ENCODE data around the gene ACSF2. TPM values are rescaled to one million over a fixed set of nuclear protein-coding genes. Genes with fewer than 3 reads are reported as not detected.

Gene ACSF2
- polyA plus RNA-seq, 1 donor (not counting 4 experiments of a cell fraction or from before 2014, with no cell fraction given) = 71.9 TPM

DNA sequence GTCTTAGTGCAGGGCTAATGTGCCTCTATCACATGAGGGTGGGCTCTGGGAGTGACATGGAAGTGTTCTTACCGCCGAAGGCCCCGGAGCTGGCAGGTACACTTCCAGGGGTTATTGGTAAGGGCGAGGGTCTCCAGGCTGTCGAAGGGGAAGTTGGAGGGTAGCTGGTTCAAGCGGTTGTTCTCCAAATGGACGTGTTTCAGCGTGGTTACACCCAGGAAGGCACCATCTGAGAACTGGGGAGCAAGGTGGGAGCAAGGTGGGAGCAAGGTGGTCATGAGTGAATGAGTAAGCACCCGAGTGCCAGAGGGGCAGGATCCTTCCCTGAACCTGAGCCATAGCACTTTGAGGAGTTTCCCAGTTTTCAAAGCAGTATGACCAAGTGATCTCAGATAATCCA is 39.6 kb downstream of the ACSF2 start:
- Histone ChIP-seq H3K79me2 (ENCODE audit: control insufficient read depth, insufficient read depth, low read length) (no peaks in the 10 kb centered on the region), H3K27ac (ENCODE audit: control insufficient read depth, insufficient read depth, low read length) (no peak overlapping the region), H3K9ac (ENCODE audit: control insufficient read depth, extremely low read depth, insufficient read depth, low read length) (no peak overlapping the region), H3K9me1 (ENCODE audit: control insufficient read depth, extremely low read depth, insufficient read depth, low read length) (no peaks in the 10 kb centered on the region), H4K20me1 (ENCODE audit: control insufficient read depth, extremely low read depth, insufficient read depth, low read length) (no peaks in the 10 kb centered on the region), H2AFZ (ENCODE audit: control insufficient read depth, low read length) (no peak overlapping the region), H3K9me3 (ENCODE audit: control insufficient read depth, low read depth, low read length) (no peaks in the 10 kb centered on the region), H3K4me3 (ENCODE audit: control insufficient read depth in 2 of 3, extremely low read depth in 1 of 3, insufficient read depth in 2 of 3, low read depth in 1 of 3, low read length in 3 of 3) (no peak overlapping the region), H3K4me1 (ENCODE audit: control insufficient read depth, extremely low read depth, insufficient read depth, low read length) (peaks cover 10% of the 10 kb centered on the region), H3K27me3 (ENCODE audit: control insufficient read depth, extremely low read depth, insufficient read depth, low read length) (peaks cover 30% of the 10 kb centered on the region), H3K4me2 (ENCODE audit: control insufficient read depth, extremely low read depth, insufficient read depth, low read depth, low read length) (no peak overlapping the region), H3K36me3 (ENCODE audit: control insufficient read depth in 2 of 2, extremely low read depth in 1 of 2, insufficient read depth in 2 of 2, low read length in 2 of 2) (peaks cover under 1 to 23% of the 10 kb centered on the region in 2 experiments)
- FAIRE-seq (no peak), DNase-seq (ENCODE audit: low read depth, low spot score) (no peak)
- TF ChIP-seq, protein P1, sequence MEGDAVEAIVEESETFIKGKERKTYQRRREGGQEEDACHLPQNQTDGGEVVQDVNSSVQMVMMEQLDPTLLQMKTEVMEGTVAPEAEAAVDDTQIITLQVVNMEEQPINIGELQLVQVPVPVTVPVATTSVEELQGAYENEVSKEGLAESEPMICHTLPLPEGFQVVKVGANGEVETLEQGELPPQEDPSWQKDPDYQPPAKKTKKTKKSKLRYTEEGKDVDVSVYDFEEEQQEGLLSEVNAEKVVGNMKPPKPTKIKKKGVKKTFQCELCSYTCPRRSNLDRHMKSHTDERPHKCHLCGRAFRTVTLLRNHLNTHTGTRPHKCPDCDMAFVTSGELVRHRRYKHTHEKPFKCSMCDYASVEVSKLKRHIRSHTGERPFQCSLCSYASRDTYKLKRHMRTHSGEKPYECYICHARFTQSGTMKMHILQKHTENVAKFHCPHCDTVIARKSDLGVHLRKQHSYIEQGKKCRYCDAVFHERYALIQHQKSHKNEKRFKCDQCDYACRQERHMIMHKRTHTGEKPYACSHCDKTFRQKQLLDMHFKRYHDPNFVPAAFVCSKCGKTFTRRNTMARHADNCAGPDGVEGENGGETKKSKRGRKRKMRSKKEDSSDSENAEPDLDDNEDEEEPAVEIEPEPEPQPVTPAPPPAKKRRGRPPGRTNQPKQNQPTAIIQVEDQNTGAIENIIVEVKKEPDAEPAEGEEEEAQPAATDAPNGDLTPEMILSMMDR (optimal IDR thresholded peaks at IDR 0.05 in 1 of 3, IDR thresholded peaks at IDR 0.05 in 1 of 3, conservative IDR thresholded peaks at IDR 0.05 in 1 of 3; ENCODE audit: extremely low read depth in 1 of 3, insufficient read depth in 2 of 3, low read length in 3 of 3) = no peak
- TF ChIP-seq EZH2 (IDR thresholded peaks at IDR 0.05; ENCODE audit: low read length) = no peak
- dilution Hi-C loops (cut with MboI; ENCODE audit: extremely low pct_ligation_motif_present, low sequenced_read_pairs) = no loop called here

DNA sequence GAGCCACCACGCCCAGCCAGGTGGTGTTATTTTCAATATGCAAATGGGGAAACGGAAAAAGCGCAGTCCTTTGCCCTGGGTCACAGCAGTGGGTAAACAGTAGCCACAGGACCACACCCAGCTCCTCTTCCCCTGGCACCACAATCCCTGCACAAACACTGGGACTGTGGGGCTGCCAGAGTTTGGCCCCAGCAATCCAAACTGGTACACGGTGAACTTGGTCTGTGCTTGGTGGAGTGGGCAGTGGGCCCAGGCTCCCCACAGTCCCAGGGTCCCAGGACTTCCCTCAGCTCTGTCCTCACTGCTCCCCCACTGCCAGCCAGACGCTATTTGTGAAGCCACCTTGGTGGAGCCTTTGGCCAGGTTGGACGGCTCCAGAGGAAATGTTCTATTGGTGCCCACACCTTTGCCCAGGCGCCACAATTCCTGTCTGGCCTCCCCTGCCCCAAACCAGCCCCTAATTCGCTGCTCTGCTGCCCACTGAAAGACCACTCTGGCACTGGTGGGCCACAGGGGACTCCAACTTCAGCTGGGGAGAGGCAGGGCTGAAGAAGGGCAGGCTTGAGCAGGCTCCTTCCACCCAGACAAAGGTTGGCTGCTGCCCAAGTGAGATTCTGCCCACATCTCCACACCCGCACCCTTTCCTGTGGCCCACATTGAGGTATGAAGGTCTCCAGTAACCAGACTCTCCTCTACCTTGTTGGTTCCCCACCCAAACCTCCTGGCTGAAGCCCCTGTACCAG is 40.5 kb downstream of the ACSF2 start:
- FAIRE-seq (no peak), DNase-seq (ENCODE audit: low read depth, low spot score) (no peak)
- Histone ChIP-seq H3K9me3 (ENCODE audit: control insufficient read depth, low read depth, low read length) (no peaks in the 10 kb centered on the region), H3K4me2 (ENCODE audit: control insufficient read depth, extremely low read depth, insufficient read depth, low read depth, low read length) (no peak overlapping the region), H3K4me1 (ENCODE audit: control insufficient read depth, extremely low read depth, insufficient read depth, low read length) (peaks cover 10% of the 10 kb centered on the region), H4K20me1 (ENCODE audit: control insufficient read depth, extremely low read depth, insufficient read depth, low read length) (no peaks in the 10 kb centered on the region), H3K36me3 (ENCODE audit: control insufficient read depth in 2 of 2, extremely low read depth in 1 of 2, insufficient read depth in 2 of 2, low read length in 2 of 2) (peaks cover 2 to 28% of the 10 kb centered on the region in 2 experiments), H3K4me3 (ENCODE audit: control insufficient read depth in 2 of 3, extremely low read depth in 1 of 3, insufficient read depth in 2 of 3, low read depth in 1 of 3, low read length in 3 of 3) (no peak overlapping the region), H3K9ac (ENCODE audit: control insufficient read depth, extremely low read depth, insufficient read depth, low read length) (no peak overlapping the region), H3K9me1 (ENCODE audit: control insufficient read depth, extremely low read depth, insufficient read depth, low read length) (no peaks in the 10 kb centered on the region), H3K27me3 (ENCODE audit: control insufficient read depth, extremely low read depth, insufficient read depth, low read length) (peaks cover 30% of the 10 kb centered on the region), H3K79me2 (ENCODE audit: control insufficient read depth, insufficient read depth, low read length) (no peaks in the 10 kb centered on the region), H3K27ac (ENCODE audit: control insufficient read depth, insufficient read depth, low read length) (no peak overlapping the region), H2AFZ (ENCODE audit: control insufficient read depth, low read length) (no peak overlapping the region)
- TF ChIP-seq, protein P1 (optimal IDR thresholded peaks at IDR 0.05 in 1 of 3, IDR thresholded peaks at IDR 0.05 in 1 of 3, conservative IDR thresholded peaks at IDR 0.05 in 1 of 3; ENCODE audit: extremely low read depth in 1 of 3, insufficient read depth in 2 of 3, low read length in 3 of 3) = no peak
- no peak for TF ChIP-seq EZH2 (IDR thresholded peaks at IDR 0.05; ENCODE audit: low read length)
- dilution Hi-C loops (cut with MboI; ENCODE audit: extremely low pct_ligation_motif_present, low sequenced_read_pairs) = no loop called here
